Liver (tissue), 2 donors: Measurements from ENCODE around the gene NOL4L.

ENCODE experiments used
- EGR1 ChIP-seq, 2 donors: IDR thresholded peaks; 2 replicates each; pipeline ENCODE4 v1.6.1; 2016 to 2018; ENCODE audit warnings: antibody characterized with exemption in 2 of 2, low read depth in 2 of 2
- GABPA ChIP-seq, 2 donors: IDR thresholded peaks in 1 of 2; conservative IDR thresholded peaks in 1 of 2; 2 replicates each; pipeline ENCODE4 v1.6.1; 2016; ENCODE audit warnings: antibody characterized with exemption in 2 of 2, mild to moderate bottlenecking in 1 of 2, moderate library complexity in 1 of 2
- TF ChIP-seq, protein P1 (sequence below): IDR thresholded peaks from 2 replicates; pipeline ENCODE4 v1.6.1; 2016; ENCODE audit warnings: antibody characterized with exemption
- donor health status: healthy.

DNA sequence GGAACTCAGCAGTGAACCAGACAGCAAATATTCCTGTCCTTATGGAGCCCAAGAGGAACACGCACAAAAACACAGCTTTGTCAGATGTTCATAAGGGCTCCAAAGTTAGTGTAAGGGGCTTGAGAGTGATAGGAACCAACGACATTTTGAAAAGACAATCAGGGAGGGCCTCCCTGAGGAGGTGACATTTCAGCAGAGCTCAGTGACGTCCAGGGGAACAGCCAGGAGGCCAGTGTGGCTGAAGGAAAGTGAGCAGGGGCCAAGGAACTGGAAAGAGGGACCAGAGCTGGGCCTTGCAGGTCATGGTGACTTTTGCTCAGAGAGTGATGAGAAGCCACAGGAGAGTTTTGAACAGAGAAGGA is 16.1 kb downstream of the NOL4L start:
- no peak for TF ChIP-seq GABPA (IDR thresholded peaks at IDR 0.05 in 1 of 2, conservative IDR thresholded peaks at IDR 0.05 in 1 of 2)
- TF ChIP-seq EGR1 (IDR thresholded peaks at IDR 0.05; ENCODE audit: low read depth in 2 of 2), result no peak
- TF ChIP-seq, protein P1, sequence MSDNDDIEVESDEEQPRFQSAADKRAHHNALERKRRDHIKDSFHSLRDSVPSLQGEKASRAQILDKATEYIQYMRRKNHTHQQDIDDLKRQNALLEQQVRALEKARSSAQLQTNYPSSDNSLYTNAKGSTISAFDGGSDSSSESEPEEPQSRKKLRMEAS, result no peak
